CD4-positive, alpha-beta T cell treated with Interleukin-12 subunit alpha and Interleukin-12 subunit beta, for 1 hour (primary cell): ENCODE measurements around the gene POMC.
"Not testable (repeated sequence)": the region's sequence is repeated elsewhere in the genome, so short reads cannot be mapped to it uniquely, and the experiment has no call there.

Experiments used
- DNase-seq: peaks from one replicate; pipeline ENCODE4 v3.0.0-alpha.2; 2020

Gene POMC

DNA sequence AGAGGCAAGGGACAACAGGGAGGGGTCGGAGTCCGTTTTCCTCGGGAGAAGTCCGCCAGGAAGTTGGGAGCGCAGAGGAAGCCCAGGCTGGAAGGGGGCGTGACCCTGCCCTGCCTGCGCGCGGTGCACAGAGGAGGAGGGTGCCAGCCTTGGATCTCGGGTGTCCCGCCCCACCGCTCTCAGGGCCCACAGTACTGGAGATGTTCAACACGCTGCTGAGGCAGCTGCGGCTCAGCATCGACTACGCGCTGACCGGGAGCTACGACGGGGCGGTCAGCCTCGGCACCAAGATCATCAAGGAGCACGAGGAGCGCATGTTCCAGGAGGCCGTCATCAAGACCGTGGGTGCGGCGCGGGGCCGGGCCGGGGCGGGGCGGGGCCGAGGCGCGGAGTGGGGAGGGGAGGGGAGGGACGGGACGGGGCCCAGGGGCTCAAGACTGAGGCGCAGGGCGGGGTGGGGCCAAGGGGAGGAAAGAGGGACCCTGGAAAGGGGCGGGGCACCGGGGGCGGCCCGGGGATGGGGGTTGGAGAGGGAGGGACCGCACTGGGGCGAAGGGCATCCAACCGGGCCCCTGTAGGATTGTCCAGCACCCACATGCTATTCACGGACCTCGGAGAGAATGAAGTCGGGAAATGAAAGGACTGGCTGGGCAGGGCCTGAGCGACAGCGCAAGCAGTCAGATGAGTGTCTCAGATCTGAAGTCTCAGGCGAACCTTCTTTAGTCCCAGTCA, 36.6 kb downstream of the POMC start:
- DNase-seq = peak; percentile 5

DNA sequence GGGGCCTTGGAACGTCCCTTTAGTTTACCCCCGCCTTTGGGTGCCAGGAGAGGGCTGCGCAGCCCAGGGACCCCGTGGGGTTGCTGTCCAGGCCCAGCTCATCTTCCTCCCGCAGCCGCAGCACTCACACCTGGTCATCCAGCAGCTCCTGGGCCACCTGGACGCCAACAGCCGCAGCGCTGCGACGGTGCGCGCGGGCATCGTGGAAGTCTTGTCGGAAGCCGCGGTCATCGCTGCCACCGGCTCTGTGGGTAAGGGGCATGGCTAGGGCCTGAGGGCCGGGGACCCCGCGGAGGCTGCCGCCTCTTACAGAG, 37.2 kb downstream of the POMC start:
- no peak for DNase-seq

DNA sequence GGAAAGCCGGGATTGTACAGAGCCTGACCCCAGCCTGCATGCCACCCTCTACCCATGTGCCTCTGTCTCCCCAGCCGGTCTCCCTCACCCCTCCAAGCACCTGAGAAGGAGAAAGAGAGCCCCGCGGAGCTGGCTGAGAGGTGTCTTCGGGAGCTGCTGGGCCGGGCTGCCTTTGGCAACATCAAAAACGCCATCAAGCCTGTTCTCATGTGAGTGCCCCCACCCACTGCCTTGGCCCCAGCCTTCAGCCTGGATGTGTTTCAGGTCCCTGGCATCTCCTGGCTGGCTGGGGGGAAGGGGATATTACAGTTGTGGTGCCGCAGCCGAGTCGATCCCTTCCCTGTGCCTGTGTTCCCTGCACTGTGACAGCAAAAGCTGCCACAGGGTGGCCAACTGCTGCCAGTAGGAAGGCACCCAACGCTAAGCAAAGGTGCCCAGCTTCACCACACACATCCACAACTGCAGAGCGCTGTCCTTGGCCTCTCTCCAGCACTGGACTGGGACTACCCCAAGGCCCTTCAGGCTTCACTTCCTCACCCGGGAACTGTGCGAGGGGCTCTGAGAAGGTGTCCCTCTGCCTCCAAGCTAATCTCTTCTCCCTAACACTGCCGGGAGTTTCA, 38.4 kb downstream of the POMC start:
- no peak for DNase-seq

DNA sequence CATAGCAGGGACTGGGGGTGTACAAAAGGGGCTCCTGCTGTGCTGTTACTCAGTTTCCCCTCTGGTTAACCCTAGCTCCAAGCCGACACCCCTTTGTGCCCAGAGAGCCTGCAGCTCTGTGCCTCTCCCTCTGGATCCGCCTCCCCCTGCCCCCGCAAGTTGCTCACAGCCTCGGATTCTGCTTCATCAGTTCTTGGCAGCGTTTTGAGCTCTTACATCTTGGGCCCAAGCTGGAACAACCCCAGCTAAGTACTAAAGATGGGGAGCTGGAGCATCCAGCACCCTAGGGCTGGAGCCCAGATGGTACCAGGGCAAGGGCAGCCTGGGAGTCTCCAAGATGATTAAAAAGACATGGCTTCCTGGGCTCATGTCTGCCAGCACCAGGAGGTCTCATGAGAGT, 40.7 kb downstream of the POMC start:
- no peak for DNase-seq

DNA sequence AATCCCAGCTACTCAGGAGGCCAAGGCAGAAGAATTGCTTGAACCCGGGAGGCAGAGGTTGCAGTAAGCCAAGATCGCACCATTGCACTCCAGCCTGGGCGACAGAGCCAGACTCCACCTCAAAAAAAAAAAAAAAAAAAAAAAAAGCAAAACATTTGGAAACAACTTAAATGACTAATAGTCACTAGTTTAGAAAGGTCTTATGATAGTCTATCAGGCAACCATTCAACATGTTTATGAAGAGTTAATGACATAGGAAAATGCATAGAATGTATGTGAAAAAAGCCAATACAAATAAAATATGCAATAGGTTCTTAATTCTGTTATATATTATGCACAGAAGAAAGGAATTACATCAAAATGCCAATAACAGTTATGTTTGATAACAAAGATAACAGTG, 41.3 kb downstream of the POMC start:
- not testable (repeated sequence) for DNase-seq

DNA sequence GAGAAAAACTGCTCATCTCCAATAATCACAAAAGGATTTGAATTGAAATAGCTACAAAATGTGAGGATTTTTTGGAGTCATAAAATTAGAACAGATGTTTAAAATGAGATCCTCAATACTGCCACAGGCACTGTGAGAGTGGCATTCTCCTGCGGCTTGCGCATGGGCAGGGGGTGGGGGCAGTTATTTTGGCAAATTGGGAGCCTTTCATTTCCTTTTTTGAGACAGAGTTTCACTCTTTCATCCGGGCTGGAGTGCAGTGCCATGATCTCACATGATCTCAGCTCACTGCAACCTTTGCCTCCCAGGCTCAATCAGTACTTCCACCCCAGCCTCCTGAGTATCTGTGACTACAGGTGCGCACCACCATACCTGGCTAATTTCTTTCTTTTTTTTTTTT, 42.4 kb downstream of the POMC start:
- no peak for DNase-seq

DNA sequence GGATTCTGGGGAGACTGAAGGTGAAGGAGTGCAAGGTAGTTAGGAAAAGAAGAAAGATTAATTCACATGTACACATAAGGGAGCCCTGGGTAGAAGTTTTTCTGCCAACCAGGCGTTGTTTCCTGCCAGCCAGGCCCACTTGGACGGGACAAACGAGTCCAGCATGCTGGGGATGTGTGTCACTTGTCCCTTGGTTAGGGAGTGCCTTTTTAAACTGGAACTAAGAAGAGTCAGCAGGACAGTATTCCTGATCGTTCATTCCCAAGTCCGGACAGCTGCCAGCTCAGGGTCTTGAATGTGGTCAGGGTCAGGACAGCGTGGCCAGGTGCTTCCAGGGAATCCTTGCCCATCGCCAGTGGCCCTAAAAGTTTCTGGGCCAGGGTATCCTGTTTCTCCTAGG, 43.2 kb downstream of the POMC start:
- DNase-seq = no peak

DNA sequence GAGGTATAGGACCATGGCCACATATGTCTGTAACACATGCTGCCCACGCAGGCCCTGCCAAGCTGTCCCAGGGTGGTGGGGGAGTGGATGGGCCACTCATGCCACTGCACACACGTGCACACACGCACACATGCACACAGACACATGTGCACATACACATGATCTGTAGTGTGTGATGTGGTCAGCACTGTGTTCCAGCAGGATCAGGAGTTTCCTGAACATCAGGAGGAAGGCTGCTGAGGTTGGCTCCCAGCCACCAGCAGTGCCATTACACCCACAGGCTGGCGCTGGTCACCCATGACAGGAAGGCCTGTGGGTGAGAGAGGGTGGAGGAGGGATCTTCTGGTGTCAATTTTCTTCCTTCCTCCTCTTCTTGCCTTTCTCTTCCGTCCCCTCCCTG, 44.7 kb downstream of the POMC start:
- no peak for DNase-seq

DNA sequence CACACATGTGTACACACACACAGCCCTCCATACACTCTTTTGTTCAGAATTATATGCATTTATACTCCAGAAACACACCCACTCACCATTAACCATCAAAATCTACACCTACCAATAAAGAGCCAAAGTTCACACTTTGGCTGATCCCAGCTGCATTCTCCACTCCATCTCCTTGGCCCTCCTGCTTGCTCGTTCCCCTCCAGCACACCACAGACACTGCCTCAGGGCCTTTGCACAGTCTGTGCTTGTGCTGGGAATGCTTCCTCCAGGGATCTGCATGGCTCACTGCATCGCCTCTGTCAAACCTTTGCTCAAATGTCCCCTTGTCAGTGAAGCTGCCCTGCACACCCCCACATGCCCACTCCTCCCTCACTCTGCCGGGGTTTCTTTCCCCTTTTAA, 46.0 kb downstream of the POMC start:
- no peak for DNase-seq

DNA sequence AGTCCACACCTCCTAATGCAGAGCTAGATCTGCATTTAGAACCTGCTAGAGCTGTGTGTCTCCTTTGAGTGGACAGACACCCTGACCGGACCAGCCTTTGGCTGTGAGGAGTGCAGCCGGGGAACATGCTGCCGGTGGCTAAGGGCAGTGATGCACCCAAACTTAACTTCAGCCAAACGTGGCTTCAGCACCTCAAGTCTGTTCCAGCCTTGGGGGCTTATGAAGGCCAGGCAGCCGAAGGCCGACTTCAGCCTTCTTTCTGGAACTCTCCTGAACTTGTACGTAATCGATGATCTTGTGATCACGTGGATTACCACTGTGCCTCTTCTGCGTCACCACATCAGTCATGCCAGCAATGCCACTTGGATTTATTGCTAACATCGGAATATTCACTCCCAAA, 49.1 kb downstream of the POMC start:
- DNase-seq = no peak

DNA sequence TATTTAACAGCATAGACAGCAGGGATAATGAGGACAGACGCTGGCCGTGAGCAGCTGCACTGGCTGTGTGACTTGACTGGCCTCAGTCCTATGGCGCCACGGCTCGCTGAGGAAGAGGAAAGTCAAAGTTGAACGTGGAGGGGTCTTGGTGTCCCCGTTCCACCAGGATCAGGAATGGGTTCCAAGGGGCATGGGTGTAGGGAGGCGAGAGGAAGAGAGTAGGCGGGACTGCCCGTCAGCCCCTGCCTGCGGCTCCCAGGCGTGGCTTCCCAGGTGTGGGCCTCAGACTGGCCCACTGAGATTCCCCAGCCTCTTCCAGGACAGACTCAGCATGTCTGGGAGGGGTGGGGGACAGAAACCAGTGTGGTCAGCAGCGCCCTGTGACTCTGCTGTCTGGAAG, 51.4 kb downstream of the POMC start:
- no peak for DNase-seq

DNA sequence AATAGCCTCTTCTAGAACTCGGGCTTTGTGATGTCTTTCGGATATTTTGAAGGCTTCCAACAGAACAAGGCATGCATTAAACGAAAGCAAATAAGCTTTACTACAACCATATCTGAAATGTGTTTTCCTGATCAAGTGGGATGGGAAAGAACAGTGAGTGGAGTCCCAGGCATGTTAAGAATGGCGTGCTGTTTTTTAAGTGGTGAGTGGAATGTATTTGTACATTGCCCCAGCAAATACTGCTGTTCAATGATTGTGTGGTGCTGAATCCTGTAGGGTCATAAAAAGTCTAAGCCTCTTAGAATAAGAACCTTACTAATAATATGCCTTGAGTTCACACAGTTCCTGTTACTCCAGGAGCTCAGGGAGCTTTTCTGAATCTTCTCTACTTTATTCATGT, 52.5 kb downstream of the POMC start:
- no peak for DNase-seq

DNA sequence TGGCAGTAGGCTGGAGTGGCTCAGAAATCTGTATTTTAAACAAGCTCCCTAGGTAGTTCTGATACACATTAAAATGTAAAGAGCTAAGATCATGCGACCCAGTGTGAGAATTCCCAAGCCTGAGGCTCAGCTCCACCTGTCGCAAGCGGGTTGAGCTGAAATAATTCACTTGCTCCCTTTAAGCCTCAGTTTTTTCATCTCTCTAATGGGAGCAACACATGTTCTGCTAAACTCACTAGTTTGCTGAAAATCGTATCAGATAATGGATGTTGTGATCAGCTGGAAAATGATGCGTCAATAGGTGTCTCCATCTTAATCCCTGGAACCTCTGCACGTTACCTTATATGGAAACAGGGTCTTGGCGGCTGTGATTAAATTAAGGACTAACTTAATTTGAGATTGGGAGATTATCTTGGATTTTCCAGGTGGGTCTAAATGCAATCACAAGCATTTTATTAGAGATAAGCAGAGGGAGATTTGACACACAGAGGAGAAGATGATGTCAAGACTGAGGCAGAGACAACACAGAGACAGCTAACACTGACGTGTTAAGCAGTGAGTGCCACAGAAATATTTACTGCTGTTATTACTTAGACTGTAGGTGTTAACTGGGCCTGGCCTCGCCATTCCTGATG, 53.0 kb downstream of the POMC start:
- DNase-seq = no peak

DNA sequence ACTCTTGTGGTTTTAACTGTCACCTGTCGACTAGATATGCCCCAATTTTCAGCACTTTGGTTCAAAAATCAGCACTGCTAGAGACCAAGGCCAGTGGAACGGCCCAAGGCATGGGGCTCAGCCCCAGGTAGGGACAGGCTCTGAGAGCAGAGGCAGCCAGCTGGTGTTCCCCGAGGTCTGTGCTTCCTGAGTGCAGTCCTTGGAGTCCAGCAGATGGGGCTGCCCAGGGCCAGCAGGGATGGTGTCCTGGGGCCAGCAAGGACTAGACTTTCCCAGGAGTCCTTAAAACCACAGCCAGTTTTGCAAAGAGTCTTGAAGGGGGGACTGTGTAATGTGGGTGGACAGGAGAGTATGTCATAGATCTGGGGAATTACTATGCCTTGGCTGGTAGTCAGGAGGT, 56.3 kb downstream of the POMC start:
- no peak for DNase-seq
